Hepatocyte (in vitro differentiated cells): Measurements from ENCODE around the gene FNDC3B. TPM values are rescaled to one million over a fixed set of nuclear protein-coding genes. Genes with fewer than 3 reads are reported as not detected.

Experiments used
- DNase-seq: peaks from one replicate; pipeline ENCODE4 v3.0.0-alpha.2; 2016; ENCODE audit warnings: low spot score
- H2AFZ ChIP-seq: fragments of 200-600 bp; sonication (generic); 2 replicates; pipeline ENCODE4 v1.6.0; 2016; ENCODE audit warnings: antibody characterized with exemption, mild to moderate bottlenecking
- H3K27ac ChIP-seq: fragments of 200-600 bp; sonication (generic); 2 replicates; pipeline ENCODE4 v1.5.1; 2016; ENCODE audit warnings: mild to moderate bottlenecking
- H3K27me3 ChIP-seq: fragments of 200-600 bp; sonication (generic); 2 replicates; pipeline ENCODE4 v1.6.1; 2016
- H3K36me3 ChIP-seq: fragments of 200-600 bp; sonication (generic); replicated peaks from 2 replicates; pipeline ENCODE4 v1.5.1; 2016; ENCODE audit warnings: low read depth; ENCODE audit not compliant: insufficient read depth
- H3K4me1 ChIP-seq: fragments of 200-600 bp; sonication (generic); 2 replicates; pipeline ENCODE4 v1.5.1; 2016; ENCODE audit warnings: mild to moderate bottlenecking, moderate library complexity; ENCODE audit not compliant: insufficient read depth
- H3K4me2 ChIP-seq: fragments of 200-600 bp; sonication (generic); 2 replicates; pipeline ENCODE4 v1.6.0; 2016
- H3K4me3 ChIP-seq: fragments of 200-600 bp; sonication (generic); 2 replicates; pipeline ENCODE4 v1.5.1; 2016; ENCODE audit warnings: mild to moderate bottlenecking
- H3K79me2 ChIP-seq: fragments of 200-600 bp; sonication (generic); 2 replicates; pipeline ENCODE4 v1.6.0; 2017; ENCODE audit warnings: mild to moderate bottlenecking
- H3K9me2 ChIP-seq: fragments of 200-600 bp; sonication (generic); replicated peaks from 2 replicates; pipeline ENCODE4 v1.6.0; 2017; ENCODE audit warnings: mild to moderate bottlenecking; ENCODE audit not compliant: insufficient read depth
- H3K9me3 ChIP-seq: fragments of 200-600 bp; sonication (generic); 2 replicates; pipeline ENCODE4 v1.5.1; 2016; ENCODE audit warnings: low read depth, mild to moderate bottlenecking
- H4K20me1 ChIP-seq: fragments of 200-600 bp; sonication (generic); 2 replicates; pipeline ENCODE4 v1.6.0; 2016; ENCODE audit warnings: mild to moderate bottlenecking; ENCODE audit not compliant: insufficient read depth, poor library complexity, severe bottlenecking
- CTCF ChIP-seq: fragments of 200-600 bp; sonication (generic); IDR thresholded peaks from 2 replicates; pipeline ENCODE4 v1.5.1; 2016; ENCODE audit warnings: antibody characterized with exemption, mild to moderate bottlenecking; ENCODE audit not compliant: poor library complexity
- EZH2 ChIP-seq: fragments of 200-600 bp; sonication (generic); IDR thresholded peaks from 2 replicates; pipeline ENCODE4 v1.6.1; 2016; ENCODE audit warnings: antibody characterized with exemption, mild to moderate bottlenecking, borderline replicate concordance
- EZH2phosphoT487 ChIP-seq: fragments of 200-600 bp; sonication (generic); IDR thresholded peaks from one replicate; pipeline ENCODE4 v1.6.1; 2018; ENCODE audit warnings: antibody characterized with exemption, mild to moderate bottlenecking, low read depth, moderate library complexity; ENCODE audit not compliant: unreplicated experiment, severe bottlenecking
- WGBS: methylation state at CpG from one replicate; pipeline ENCODE4 v1.1.6; 2016; ENCODE audit warnings: low lambda C conversion rate; ENCODE audit errors: missing lambda C conversion rate; 5-methylcytosine and 5-hydroxymethylcytosine counted together
- polyA plus RNA-seq: library from polyadenylated mRNA; unstranded; fragments of >200 nt; fragmentation: Nextera tagmentation; extraction: Ambion mirVana; gene quantifications from 2 replicates; pipeline ENCODE4 v1.2.1, GENCODE V29; 2016
- total RNA-seq: library from RNA; depleted of rRNA; stranded (reverse); fragments of >200 nt; gene quantifications from 2 replicates; pipeline ENCODE4 v1.2.3, GENCODE V29; 2014

FNDC3B gene
- total and polyA plus RNA-seq, 2 experiments from 2014 or later, result 61.2 to 113 TPM

GRCh38 chr3:172085557-172085895 is 46.1 kb downstream of the FNDC3B start:
- DNase-seq, result no peak
- Histone ChIP-seq H3K4me2 (peak overlapping the region; percentile 24), H2AFZ (no peak overlapping the region), H3K36me3 (no peaks in the 10 kb centered on the region), H3K79me2 (peaks cover 94% of the 10 kb centered on the region), H3K4me3 (no peak overlapping the region), H3K27me3 (no peaks in the 10 kb centered on the region), H3K9me3 (no peaks in the 10 kb centered on the region), H3K27ac (peak overlapping the region; percentile 69), H3K4me1 (peaks cover 20% of the 10 kb centered on the region), H3K9me2 (no peaks in the 10 kb centered on the region), H4K20me1 (no peaks in the 10 kb centered on the region)
- 63% methylated on average over 2 of the region's 2 CpGs for WGBS
- no peak for TF ChIP-seq CTCF
- TF ChIP-seq EZH2phosphoT487, result no peak
- TF ChIP-seq EZH2, result no peak

- Histone ChIP-seq H3K4me1 (peaks cover 20% of the 10 kb centered on the region), H3K27me3 (no peaks in the 10 kb centered on the region), H3K4me3 (no peak overlapping the region), H3K36me3 (no peaks in the 10 kb centered on the region), H3K27ac (peak overlapping the region; percentile 69), H3K9me2 (no peaks in the 10 kb centered on the region), H3K4me2 (peak overlapping the region; percentile 24), H4K20me1 (peaks cover 3% of the 10 kb centered on the region), H2AFZ (no peak overlapping the region), H3K79me2 (peaks cover 94% of the 10 kb centered on the region), H3K9me3 (no peaks in the 10 kb centered on the region)
- DNase-seq, result no peak
- 96% methylated on average over 1 of the region's 1 CpG for WGBS
- TF ChIP-seq EZH2phosphoT487 (no peak), EZH2 (no peak), CTCF (no peak)
Observed at GRCh38 chr3:172086071-172086470, 46.7 kb downstream of the FNDC3B start.

GRCh38 chr3:172087198-172087597 is 47.8 kb downstream of the FNDC3B start:
- 90% methylated on average over 4 of the region's 4 CpGs for WGBS
- peak overlapping the region; percentile 29 for H3K27ac ChIP-seq
- H4K20me1 ChIP-seq, result peaks cover 13% of the 10 kb centered on the region

More at GRCh38 chr3:172087198-172087597, 47.8 kb downstream of the FNDC3B start:
- Histone ChIP-seq H3K4me1 (peaks cover 17% of the 10 kb centered on the region), H3K36me3 (no peaks in the 10 kb centered on the region), H3K4me2 (no peak overlapping the region), H3K79me2 (peaks cover 96% of the 10 kb centered on the region), H3K9me2 (no peaks in the 10 kb centered on the region), H3K27me3 (no peaks in the 10 kb centered on the region), H3K9me3 (no peaks in the 10 kb centered on the region), H3K4me3 (no peak overlapping the region), H2AFZ (no peak overlapping the region)
- no peak for DNase-seq
- TF ChIP-seq CTCF (no peak), EZH2 (no peak), EZH2phosphoT487 (no peak)
